ENCODE data around the gene TRIM17.

Gene TRIM17

DNA sequence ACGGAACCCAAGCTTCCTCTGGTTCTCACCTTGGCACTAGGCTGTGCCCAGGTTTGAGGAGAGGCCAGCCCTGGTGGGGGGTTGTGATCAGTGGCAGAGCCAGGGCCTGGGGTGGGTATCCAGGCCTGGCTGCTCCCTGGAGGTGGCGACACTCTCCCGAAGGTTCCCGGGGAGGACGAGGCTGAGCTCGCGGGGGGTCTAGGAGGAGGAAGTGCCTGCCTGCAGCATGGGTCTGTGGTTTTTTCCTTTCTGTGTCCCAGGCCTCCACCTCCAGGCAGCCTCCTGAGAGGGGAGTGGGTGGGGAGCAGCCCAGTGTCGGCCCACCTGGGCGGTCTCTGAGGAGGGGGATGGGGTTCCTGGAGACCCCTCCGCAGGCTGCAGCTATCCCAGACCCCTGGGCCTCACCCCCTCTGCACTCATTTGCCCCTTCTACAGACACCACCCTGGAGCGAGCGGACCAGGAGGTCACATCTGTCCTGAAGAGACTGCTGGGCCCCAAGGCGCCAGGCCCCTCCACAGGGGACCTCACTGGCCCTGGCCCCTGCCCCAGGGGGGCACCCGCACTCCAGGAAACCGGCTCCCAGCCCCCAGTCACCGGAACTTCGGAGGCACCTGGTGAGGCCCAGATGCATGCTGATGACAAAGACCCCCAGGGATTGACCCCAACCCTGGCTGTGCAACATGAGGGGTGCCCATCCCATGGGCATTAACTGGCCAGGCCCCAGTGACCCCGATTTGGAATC is 54.3 kb downstream of the TRIM17 start:
- TF ChIP-seq JUND (IDR thresholded peaks at IDR 0.05; ENCODE audit: low read depth), result no peak
- no peak for DNase-seq (ENCODE audit: low read depth in 1 of 2, low spot score in 1 of 2)
- in situ Hi-C loops (cut with HindIII; ENCODE audit: low pct_unique_long_range_greater_than_20kb, low sequenced_read_pairs), result no loop called here

DNA sequence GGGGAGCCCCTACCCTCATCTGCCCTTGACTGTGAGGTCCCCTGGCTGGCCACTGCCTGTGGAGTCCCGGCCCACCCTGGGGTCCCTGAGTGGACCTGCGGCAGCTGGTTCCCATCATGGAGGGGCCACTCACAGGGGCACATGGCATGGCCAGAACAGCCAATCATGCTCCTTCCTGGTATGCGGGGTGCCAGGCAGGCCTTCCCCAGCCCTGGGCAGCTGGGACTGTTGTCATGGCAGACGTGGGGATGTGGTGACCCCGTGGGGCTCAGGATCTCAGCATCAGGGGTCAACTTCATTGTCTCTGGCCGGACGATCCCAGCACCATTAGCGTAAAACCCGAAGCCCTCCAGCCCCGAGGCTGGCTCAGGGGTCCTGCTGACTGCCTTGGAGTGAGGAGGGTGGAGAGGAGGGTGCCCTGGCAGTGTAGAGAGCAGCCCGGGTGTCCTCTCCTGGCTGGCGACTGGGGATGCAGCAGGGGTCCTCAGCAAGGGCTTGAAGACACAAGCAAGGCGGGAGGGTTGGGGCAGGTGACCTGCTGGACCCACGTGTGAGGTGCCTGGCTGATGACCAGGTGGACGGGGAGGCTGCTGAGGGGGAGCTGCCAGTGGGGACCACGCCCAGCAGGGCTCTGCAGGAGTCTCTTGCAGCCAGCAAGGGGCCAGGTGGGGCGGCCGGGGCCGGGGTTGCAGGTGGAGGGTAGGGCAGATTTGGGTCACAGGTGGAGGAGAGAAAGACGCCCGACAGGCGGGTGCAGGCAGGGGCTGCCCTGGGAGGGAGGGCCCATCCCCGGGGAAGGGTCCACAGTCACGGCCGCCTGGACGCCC is 55.1 kb downstream of the TRIM17 start:
- no peak for DNase-seq (ENCODE audit: low read depth in 1 of 2, low spot score in 1 of 2)
- TF ChIP-seq JUND (IDR thresholded peaks at IDR 0.05; ENCODE audit: low read depth), result no peak
- in situ Hi-C loops (cut with HindIII; ENCODE audit: low pct_unique_long_range_greater_than_20kb, low sequenced_read_pairs), result no loop called here

DNA sequence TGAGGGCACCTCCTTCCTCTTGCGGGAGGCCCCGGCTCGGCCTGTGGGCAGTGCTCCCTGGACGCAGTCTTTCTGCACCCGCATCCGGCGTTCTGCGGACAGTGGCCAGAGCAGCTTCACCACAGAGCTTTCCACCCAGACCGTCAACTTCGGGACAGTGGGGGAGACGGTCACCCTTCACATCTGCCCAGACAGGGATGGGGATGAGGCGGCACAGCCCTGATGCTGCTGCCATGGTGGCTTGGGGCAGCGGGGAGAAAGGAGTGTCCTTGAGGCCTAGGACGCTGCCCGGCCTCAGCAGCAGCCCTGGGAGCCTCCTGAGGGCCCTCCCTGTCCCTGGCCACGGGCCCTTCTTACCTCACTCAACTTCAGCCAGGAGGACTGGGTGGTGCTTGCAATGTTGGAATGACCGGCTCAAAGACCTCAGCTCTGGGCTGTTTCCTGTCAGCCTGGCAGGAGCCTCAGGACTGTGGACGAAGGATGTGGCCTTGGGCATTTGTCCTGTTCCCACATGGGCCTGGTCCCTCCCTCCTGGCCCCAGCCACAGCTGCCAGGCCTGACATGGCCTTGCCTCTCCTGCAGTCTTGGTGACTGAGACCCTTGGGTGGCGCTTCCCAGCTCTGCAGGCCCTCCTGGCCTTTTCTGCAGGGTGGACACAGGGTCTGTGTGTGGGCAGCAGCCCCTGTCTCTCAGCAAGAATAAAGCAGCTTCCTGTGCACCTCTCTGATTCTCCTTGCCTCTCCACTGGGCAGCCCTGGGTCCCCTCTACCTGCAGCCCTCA is 55.9 kb downstream of the TRIM17 start:
- no peak for TF ChIP-seq JUND (IDR thresholded peaks at IDR 0.05; ENCODE audit: low read depth)
- no peak for DNase-seq (ENCODE audit: low read depth in 1 of 2, low spot score in 1 of 2)
- in situ Hi-C loops (cut with HindIII; ENCODE audit: low pct_unique_long_range_greater_than_20kb, low sequenced_read_pairs), result no loop called here

DNA sequence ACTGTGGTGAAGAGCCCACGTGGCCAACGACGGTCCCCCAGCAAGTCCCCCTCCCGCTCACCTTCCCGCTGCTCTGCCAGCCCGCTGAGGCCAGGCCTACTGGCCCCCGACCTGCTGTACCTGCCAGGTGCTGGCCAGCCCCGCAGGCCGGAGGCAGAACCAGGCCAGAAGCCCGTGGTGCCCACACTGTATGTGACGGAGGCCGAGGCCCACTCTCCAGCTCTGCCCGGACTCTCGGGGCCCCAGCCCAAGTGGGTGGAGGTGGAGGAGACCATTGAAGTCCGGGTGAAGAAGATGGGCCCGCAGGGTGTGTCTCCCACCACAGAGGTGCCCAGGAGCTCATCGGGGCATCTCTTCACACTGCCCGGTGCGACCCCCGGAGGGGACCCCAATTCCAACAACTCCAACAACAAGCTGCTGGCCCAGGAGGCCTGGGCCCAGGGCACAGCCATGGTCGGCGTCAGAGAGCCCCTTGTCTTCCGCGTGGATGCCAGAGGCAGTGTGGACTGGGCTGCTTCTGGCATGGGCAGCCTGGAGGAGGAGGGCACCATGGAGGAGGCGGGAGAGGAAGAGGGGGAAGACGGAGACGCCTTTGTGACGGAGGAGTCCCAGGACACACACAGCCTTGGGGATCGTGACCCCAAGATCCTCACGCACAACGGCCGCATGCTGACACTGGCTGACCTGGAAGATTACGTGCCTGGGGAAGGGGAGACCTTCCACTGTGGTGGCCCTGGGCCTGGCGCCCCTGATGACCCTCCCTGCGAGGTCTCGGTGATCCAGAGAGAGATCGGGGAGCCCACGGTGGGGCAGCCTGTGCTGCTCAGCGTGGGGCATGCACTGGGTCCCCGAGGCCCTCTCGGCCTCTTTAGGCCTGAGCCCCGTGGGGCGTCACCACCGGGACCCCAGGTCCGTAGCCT is 56.8 kb downstream of the TRIM17 start:
- no peak for TF ChIP-seq JUND (IDR thresholded peaks at IDR 0.05; ENCODE audit: low read depth)
- in situ Hi-C loops (cut with HindIII; ENCODE audit: low pct_unique_long_range_greater_than_20kb, low sequenced_read_pairs), result no loop called here
- no peak for DNase-seq (ENCODE audit: low read depth in 1 of 2, low spot score in 1 of 2)

DNA sequence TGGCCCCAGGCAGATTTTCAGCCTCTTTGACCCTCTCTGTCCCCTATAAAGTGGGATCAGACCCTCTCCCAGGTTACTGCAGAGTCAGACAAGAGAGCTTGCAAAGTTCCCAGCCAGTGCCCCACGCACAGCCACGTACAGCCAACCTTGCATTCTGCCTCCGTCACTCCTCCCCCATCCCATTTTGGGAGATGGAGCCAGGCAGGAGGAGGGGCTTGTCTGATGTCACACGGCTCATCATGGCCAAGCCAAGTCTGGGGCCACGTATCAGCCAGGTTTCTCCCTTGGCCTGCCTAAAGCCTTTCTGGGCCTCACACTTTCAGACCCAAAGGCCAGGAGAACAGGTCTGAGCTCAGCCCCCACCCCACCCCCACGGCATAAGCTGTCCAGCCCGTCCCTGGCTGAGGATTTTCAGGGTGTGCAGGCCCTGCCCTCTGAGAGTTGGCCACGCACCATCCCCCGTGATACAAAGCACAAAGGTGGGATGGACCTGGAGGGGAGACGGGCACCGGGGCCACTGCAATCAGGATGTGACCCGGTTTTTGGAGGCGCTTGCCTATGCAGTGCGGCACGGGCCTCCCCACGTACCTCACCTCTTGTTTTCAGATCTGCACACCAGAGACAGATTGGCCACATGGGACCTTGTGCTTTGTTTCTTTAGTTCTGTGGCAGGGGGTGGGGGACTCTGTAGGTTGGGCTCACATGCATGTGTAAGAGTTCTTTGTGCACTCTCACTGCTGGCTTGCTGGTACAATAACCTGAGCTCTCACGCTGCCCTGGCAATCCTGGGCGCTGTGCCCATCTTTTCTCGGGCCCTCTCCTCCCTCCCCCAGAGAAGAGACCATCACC is 57.7 kb downstream of the TRIM17 start:
- no peak for TF ChIP-seq JUND (IDR thresholded peaks at IDR 0.05; ENCODE audit: low read depth)
- in situ Hi-C loops (cut with HindIII; ENCODE audit: low pct_unique_long_range_greater_than_20kb, low sequenced_read_pairs), result no loop called here
- no peak for DNase-seq (ENCODE audit: low read depth in 1 of 2, low spot score in 1 of 2)

DNA sequence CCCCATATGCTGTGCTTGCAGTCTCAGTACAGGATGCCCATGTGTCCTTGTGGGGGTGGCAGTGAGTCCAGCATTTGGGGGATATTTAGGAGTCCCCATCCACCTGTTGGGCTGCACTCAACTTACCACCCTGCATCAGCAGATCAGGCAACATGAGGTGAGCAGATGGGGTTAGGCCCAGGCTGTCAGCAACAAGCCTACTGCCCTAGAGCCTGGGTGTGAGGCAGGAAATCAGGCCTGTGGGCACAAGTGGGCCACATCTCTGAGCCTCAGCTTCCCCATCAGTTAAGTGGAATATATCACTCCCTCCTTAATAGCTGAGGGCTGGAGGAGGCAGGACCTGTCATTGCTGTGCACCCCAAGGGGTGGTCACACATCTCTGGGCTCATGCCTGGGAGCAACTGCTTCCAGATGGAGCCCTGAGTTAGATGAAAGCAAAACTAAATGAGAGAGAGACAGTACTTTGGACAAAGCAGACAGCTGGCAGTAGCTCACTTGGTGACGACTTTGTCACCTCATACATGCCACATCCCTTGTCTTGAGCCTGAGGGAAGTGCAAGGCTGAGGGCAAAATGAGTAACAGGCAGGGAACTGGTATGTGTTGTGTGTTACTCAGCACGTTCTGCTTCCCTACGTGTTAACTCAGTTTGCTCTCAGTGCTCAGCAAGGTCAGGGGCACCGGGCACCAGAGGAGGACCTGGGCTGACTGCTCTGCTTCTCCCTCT is 58.5 kb downstream of the TRIM17 start:
- in situ Hi-C loops (cut with HindIII; ENCODE audit: low pct_unique_long_range_greater_than_20kb, low sequenced_read_pairs), result no loop called here
- DNase-seq (ENCODE audit: low read depth in 1 of 2, low spot score in 1 of 2), result no peak
- no peak for TF ChIP-seq JUND (IDR thresholded peaks at IDR 0.05; ENCODE audit: low read depth)

Measured in T47D (cell line).